Pulmonary artery endothelial cell (primary cell): ENCODE data around the gene LHX3. TPM values are rescaled to one million over a fixed set of nuclear protein-coding genes. Genes with fewer than 3 reads are reported as not detected.

Experiments used
- DNase-seq: peaks from one replicate; pipeline ENCODE4 v3.0.0-alpha.2; 2011; ENCODE audit warnings: low read depth, low spot score
- total RNA-seq: library from RNA; depleted of rRNA; stranded (reverse); fragments of >200 nt; gene quantifications from 2 replicates; pipeline ENCODE4 v1.2.3, GENCODE V29; 2014

LHX3 gene
- total RNA-seq, 1 donor from 2014 or later: not detected

GRCh38 chr9:136228107-136228875 lies 23.4 kb upstream of the LHX3 start:
- no peak for DNase-seq

- no peak for DNase-seq
Observed at GRCh38 chr9:136226680-136227407, 21.9 kb upstream of the LHX3 start.

DNA sequence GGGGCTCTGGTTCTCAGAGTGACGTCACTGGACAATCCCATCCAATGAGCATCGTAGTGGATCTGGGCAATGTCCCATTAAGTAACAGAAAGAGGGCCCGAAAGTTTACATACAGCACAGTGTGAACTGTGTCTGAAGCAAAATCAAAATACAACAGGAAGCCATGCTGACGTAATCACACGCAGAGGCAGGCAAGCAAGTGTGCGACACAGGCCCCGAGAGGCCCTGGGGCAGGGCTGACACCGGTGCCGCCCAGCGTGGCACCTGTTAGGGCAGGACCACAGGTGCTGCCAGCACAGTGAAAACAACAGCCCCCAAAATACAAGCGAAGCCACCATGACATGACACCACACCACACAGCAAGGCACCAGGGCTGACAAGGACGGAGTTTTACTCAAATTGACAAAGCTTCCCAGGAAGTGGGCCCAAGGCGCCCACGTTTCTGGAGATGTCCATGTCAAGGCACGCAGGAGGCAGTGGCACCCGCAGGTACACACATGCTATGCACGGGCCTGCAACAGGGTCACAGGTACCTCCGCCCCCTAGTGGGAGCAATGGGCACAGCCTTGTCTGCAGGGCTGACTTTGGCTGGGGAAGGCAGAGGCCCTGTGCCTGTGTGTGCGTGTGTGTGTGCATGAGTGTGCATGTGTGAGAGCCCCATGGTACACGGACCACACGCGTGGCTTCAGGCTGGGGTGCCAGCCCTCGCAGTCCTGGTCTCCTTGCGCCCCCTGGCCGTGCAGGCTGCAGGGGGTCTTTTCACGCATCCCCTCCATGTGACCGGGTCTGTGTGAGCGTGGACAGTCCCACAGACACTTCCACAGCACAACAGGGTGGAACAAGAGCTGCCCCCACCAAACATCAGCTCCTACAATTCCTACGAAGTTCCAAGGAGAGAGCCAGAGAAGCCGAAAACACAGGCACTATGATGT lies 21.1 kb upstream of the LHX3 start:
- no peak for DNase-seq

DNA sequence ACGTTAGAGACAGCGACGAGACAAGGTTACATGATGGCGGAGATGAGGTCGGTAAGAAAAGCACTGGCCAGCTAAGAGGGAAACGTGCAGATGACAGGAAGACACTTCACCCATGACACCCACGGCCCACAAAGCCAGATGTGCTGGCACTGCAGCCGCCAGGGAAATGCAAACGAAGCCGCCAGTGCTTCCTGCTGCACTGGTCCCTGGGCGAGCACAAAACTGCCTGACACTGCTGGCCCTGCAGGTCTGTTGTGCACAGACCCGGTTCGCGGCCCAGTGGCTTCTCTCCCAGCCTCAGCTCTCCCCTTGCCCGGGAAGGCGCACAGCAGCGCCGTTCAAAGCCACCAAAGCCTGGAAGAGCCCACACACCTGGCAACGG lies 20.4 kb upstream of the LHX3 start:
- no peak for DNase-seq

DNA sequence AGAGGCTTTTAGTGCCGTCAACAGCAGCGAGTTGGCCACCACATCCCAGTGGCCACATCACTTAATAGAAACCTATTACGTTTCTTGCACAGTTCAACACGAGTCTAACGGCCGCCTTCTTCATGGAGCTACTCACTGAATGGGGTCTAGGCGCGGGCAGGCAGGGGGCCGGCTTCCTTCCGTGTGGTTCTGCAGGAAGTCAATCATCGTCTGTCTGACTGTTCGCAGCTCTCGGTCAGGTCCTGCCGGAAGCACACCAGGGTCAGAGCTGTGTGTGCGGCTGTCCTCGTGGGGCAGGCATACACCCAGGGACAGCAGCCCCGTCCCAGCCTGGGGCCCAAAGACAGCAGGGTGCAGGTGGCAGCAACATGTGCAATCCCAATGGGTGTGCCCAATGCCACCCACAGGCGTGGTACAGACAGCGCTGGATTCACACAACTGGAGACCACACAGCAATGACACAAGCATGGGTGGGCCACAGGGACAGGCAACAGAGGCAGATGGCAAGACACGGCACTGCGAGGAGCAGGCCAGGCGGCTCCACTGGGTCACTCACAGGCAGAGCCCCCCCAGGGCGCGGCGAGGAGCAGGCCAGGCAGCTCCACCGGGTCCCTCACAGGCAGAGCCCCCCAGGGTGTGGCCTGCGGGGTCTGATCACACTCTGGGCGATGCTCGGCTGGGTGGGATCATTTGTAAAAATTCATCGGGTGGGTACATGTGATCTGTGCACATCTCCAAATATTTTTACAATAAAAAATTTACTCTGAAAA lies 19.1 kb upstream of the LHX3 start:
- DNase-seq: no peak

DNA sequence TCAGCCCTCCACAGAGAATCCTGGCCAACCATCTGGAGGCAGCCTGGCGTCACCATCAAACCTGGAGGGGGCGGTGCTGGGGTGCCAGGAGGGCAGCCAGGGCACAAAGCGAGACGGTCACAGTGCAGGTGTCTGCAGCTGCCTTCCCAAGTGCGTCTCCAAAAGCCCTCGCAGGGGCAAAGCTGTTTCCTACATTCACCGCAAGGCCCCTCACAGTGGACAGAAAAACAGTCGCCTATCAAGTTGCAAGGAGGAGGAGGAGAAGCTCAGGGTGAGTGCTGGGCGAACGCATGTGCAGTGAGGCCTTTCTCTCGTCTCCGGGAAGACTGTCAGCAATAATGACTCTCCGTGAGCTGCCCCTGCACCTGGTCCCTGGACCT lies 18.0 kb upstream of the LHX3 start:
- no peak for DNase-seq

DNA sequence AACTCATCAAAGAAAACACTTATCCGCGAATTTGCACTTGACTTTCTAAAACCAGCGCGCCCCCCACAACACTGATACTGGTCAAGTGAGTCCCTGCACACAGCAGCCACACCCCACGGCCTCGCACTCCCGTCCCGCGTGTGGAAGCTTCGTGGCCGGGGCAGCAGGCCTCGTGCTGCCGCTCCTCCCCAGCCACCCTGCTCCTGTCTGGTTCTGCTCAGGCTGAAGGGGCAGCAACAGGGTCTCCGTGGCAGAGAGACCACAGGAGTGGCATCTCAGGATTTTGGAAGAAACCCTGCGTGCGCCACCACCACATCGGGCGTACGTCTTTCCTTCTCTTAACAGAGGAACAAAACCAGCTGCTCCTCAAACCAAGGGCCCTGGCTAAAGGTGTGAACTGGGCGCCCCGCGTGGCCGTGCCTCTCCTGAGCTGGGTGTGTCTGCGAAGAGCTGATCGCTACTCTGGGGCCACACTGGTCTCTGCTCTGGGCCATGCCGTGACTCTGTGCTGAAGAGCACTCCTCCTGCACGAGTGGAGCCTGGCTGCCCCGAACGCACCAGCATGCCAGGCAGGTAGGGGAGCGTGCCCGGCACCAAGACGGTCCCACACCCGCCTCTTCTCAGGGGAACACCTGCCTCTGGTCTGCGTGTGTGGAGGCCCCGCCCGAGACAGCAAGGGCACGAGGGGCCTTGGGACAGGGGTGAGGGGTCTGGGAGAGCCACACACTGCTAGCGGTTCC lies 17.4 kb upstream of the LHX3 start:
- DNase-seq: no peak

DNA sequence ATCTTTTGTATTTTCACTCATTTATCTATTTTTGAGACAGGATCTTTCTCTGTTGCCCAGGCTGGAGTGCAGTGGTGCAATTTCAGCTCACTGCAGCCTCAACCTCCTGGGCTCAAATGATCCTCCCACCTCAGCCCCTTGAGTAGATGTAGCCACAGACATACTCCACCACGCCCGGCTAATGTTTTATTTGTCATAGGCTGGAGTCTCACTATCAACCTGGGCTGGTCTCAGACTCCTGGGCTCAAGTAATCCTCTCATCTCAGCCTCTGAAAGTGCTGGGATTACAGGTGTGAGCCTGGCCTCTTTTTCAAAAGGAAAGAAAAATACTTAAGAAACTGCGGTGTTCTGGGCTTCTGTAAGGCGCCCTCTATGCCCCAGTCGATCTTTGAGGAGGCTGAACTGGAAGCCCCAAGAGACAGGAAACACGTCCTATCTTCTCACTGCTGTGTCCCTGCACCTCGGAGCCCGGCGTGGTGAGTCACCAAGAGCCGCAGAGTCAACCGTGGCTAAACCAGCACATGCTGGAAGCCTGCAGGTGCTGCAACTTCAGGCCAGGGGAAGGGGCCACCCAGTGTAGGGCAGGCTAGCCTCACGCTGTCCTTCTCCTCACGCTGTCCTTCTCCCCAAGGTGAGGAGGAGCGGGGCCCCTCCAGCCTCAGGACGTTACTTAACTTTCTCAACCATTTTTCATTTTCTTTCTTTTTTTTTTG lies 15.2 kb upstream of the LHX3 start:
- no peak for DNase-seq

DNA sequence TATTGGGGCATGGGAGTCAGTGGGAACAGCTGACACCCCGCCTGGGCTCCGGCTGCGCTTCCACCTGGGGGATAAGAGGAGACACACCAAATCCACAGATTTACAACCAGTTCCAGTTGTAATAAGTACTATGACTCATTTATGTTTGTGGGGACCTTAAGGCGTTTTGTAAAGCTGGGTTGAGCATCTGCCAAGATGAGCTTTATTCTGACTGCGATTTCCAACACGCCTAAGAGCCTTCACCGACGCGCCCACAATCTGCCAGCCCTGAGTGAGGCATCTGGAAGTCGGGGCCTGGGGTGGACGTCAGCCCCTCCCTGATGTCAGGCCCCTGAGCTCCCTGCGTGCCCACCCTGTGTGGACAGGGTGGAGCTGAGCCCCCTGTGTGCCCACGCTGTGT lies 14.3 kb upstream of the LHX3 start:
- no peak for DNase-seq

- no peak for DNase-seq
Observed at GRCh38 chr9:136218673-136219072, 13.7 kb upstream of the LHX3 start.

DNA sequence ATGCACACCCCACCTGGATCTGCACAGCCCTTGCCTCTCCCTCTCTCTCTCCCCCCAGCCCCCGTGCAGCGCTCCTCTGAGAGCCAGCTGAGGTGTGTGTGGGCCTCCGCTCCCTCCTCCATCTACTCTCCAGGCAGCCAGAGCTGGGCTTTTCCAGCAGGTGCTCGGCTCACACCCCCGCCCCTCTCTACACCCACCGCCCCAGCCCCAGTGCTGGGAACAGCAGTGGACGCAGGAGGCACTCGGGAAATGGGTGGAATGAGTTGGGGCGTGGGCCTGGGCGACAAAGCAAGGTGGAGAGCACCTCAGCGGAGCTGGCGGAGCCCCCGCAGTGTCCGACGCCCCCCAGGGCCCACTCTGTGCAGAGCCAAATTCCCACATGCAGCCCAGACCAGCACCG lies 13.3 kb upstream of the LHX3 start:
- DNase-seq: no peak

DNA sequence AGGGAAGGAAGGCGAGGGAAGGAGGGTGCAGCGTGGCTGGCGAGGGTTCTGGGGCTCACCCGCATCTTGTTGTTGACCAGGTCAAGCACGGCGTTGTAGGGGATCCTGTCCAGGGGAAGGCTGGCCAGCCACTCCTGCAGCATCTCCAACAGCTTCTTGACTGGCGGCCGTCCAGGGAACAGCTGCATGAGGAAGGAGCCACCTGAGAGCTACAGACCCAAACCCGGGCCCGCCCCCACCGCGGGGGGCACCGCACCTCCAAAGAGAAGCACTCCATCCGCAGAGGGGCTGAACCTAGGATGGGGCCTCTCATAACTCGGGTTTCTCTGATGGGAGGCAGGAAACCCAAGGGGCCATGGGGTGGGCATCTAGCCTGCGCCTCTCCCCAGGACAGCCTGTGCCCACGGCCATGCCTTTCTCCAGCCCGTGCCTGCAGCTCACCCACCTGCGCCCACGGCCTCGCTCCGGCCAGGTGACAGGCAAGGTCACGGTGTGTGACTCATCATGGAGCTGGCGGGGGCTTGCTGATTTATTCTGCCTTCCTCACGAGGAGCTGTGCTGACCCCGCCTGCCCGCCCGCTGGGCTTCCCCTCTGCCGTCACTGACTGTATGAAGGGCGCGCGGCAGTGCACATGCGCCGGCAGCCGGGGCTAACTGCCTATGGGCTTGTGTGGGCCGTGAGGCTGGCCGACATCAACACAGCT lies 11.8 kb upstream of the LHX3 start:
- no peak for DNase-seq

- no peak for DNase-seq
Observed at GRCh38 chr9:136213733-136214132, 8.8 kb upstream of the LHX3 start.

DNA sequence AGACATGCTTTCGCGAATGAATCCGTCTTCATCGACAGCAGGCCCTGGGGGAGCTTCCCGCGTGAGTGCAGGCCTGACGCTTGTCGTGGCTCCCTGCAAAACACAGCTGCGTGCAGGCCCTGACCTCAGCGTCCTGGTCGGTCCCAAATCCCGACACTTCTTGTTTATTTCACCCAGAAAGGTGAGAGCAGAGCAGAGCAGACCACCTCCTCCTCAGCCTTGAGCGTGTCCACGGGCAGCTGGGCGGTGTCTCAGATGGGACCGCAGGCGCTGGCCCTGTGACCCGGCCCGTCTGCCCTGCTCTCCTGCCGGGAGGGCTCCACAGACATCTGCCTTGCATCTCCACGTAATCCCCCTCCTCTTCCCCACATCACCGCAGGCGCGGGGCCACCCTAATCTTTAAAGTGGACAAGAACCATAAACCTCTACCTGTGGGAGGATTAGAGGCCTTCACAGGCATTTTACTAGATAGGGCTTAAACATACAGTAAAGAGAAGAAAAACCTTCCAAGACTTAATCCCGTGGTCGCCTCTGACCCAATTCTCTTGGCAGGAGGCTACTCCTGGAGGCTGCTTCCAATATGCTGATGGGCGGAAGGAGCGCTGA lies 7.5 kb upstream of the LHX3 start:
- DNase-seq: no peak

DNA sequence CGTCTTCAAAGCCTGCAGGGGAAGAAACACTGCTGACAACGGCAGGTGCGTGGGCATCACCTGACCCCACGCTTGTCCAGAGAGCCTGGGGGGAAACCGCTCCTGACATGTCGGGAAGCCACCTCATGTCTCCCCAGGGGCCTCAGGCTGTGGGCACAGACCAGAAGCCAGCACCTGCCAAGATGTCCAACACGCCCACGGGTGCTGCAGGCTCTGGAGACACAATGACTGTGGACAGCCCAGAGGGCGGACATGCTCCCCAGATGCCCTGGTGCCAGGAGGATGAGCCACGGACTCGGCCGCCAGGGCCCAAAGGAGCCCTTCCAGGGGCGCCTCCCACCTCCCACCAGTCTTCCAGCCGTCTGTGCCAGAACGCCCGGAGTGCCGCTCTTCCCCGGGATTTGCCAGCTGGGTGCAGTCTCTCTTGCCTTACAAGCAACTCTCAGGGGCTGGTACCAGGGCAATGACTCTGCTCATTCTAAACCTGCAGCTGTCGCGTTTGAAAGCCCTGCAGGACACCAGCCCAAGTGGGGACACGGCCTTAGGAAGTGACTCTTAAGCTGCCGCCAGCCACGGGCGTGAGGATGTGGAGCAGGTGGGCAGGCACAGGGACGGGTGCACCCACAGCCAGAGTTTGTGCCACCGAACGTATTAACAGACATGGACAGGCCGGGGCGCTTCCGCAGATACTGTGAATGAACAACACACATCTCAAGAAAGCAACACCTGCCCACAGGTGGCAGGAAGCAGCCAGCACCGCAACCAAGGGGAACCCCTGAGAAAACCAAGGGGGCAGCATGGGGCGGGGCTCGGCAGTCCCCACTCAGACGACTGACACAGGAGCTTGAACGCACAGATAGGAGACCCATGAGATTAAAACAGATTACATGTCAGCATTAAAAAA lies 6.8 kb upstream of the LHX3 start:
- DNase-seq: no peak

- DNase-seq: no peak
Observed at GRCh38 chr9:136211006-136211405, 6.1 kb upstream of the LHX3 start.

DNA sequence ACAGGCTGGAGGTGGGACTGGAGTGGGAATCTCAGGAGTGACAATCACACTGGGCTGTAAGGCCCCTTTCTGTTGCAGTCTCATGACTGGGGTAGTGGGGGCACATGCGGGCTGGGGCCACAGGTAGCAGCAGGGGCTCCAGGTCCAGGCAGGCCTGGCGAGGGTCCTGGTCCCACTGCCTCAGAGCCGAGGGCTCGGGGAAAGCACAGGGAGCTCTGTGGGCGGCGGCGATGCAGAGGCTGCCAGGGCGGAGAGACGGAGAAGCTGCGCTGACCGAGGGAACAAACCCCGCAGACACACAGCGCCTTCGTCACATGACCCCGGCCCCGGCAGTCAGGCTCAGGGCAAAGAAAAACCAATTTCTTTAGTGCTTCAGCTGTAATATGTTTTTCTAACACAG lies 5.3 kb upstream of the LHX3 start:
- DNase-seq: no peak

GRCh38 chr9:136209786-136210185 lies 4.9 kb upstream of the LHX3 start:
- DNase-seq: no peak
